CD14-positive monocyte (primary cell): Measurements from ENCODE around the gene FNIP2. TPM values are rescaled to one million over a fixed set of nuclear protein-coding genes. Genes with fewer than 3 reads are reported as not detected.

ENCODE experiments used
- DNase-seq, 3 donors: peaks; one replicate each; pipeline ENCODE4 v3.0.0-alpha.2; 2011 to 2022
- H2AFZ ChIP-seq: 2 replicates; pipeline ENCODE4 v1.6.0; 2012; ENCODE audit warnings: mild to moderate bottlenecking, low read depth, low read length, inconsistent platforms; ENCODE audit not compliant: insufficient read depth, poor library complexity, severe bottlenecking
- H3K27ac ChIP-seq, 2 donors: 1 replicate in 1 of 2; 2 replicates in 1 of 2; pipeline ENCODE4 v1.5.1; 2012 to 2013; ENCODE audit warnings: low read length in 2 of 2, control low read depth in 1 of 2, inconsistent platforms in 1 of 2, low read depth in 1 of 2, mild to moderate bottlenecking in 1 of 2
- H3K27me3 ChIP-seq, 2 donors: one replicate each; pipeline versions ENCODE4 v1.6.0 to v1.6.1; 2011 to 2013; ENCODE audit warnings: low read length in 2 of 2; ENCODE audit not compliant: control insufficient read depth in 2 of 2, insufficient read depth in 2 of 2
- H3K36me3 ChIP-seq, 2 donors: replicated peaks in 1 of 2; 1 replicate in 1 of 2; 2 replicates in 1 of 2; pipeline versions ENCODE4 v1.5.1 to v1.6.1; 2012 to 2013; ENCODE audit warnings: low read length in 2 of 2, control low read depth in 1 of 2, inconsistent platforms in 1 of 2, mild to moderate bottlenecking in 1 of 2; ENCODE audit not compliant: insufficient read depth in 2 of 2, control insufficient read depth in 1 of 2
- H3K4me1 ChIP-seq, 2 donors: 1 replicate in 1 of 2; 2 replicates in 1 of 2; pipeline versions ENCODE4 v1.5.1 to v1.6.1; 2012 to 2013; ENCODE audit warnings: low read length in 2 of 2, control low read depth in 1 of 2, inconsistent platforms in 1 of 2, mild to moderate bottlenecking in 1 of 2, moderate library complexity in 1 of 2; ENCODE audit not compliant: insufficient read depth in 2 of 2, control insufficient read depth in 1 of 2
- H3K4me2 ChIP-seq: replicated peaks from 2 replicates; pipeline ENCODE3; 2012; ENCODE audit warnings: low read length, moderate library complexity, mild to moderate bottlenecking; ENCODE audit not compliant: poor library complexity, severe bottlenecking; ENCODE audit errors: extremely low read depth
- H3K4me3 ChIP-seq, 3 experiments: fragments of 200-600 bp in 1 of 3; sonication (generic) in 1 of 3; replicated peaks in 1 of 3; 1 replicate in 2 of 3; 2 replicates in 1 of 3; pipeline ENCODE4 v1.5.1; 2011 to 2013; ENCODE audit warnings: low read length in 3 of 3, mild to moderate bottlenecking in 3 of 3, control low read depth in 2 of 3, low read depth in 2 of 3, inconsistent platforms in 1 of 3, moderate library complexity in 1 of 3
- H3K79me2 ChIP-seq: 2 replicates; pipeline ENCODE4 v1.6.0; 2012; ENCODE audit warnings: mild to moderate bottlenecking, control low read depth, inconsistent platforms, low read length, moderate library complexity; ENCODE audit not compliant: insufficient read depth
- H3K9ac ChIP-seq: 2 replicates; pipeline ENCODE4 v1.6.0; 2017; ENCODE audit warnings: low read length, mild to moderate bottlenecking; ENCODE audit not compliant: insufficient read depth, poor library complexity, severe bottlenecking
- H3K9me3 ChIP-seq, 2 donors: replicated peaks in 1 of 2; 1 replicate in 1 of 2; 2 replicates in 1 of 2; pipeline versions ENCODE4 v1.5.1 to v1.6.1; 2012 to 2013; ENCODE audit warnings: low read length in 2 of 2, control low read depth in 1 of 2; ENCODE audit not compliant: control insufficient read depth in 1 of 2, insufficient read depth in 1 of 2
- H4K20me1 ChIP-seq: 2 replicates; pipeline ENCODE4 v1.6.0; 2012; ENCODE audit warnings: mild to moderate bottlenecking, low read length, control low read depth, moderate library complexity; ENCODE audit not compliant: insufficient read depth
- H3K27ac Mint-ChIP-seq, 7 donors: one replicate each; pipeline ENCODE4 v1.8.0; 2020; ENCODE audit warnings: mild to moderate bottlenecking in 7 of 7, mixed read lengths in 7 of 7, moderate library complexity in 6 of 7, inconsistent platforms in 2 of 7
- H3K27me3 Mint-ChIP-seq, 3 donors: one replicate each; pipeline ENCODE4 v1.8.0; 2021 to 2022; ENCODE audit warnings: low read depth in 3 of 3, mild to moderate bottlenecking in 3 of 3, mixed read lengths in 3 of 3, moderate library complexity in 3 of 3, inconsistent platforms in 1 of 3
- H3K36me3 Mint-ChIP-seq, 2 donors: one replicate each; pipeline ENCODE4 v1.8.0; 2020; ENCODE audit warnings: mixed read lengths in 2 of 2, inconsistent platforms in 1 of 2, mild to moderate bottlenecking in 1 of 2
- H3K4me1 Mint-ChIP-seq: one replicate; pipeline ENCODE4 v1.8.0; 2020; ENCODE audit warnings: mild to moderate bottlenecking, mixed read lengths
- H3K4me3 Mint-ChIP-seq, 2 donors: one replicate each; pipeline ENCODE4 v1.8.0; 2020; ENCODE audit warnings: mild to moderate bottlenecking in 2 of 2, mixed read lengths in 2 of 2, moderate library complexity in 1 of 2
- H3K9me3 Mint-ChIP-seq, 7 donors: one replicate each; pipeline ENCODE4 v1.8.0; 2020 to 2022; ENCODE audit warnings: mixed read lengths in 7 of 7, mild to moderate bottlenecking in 6 of 7, moderate library complexity in 6 of 7, inconsistent platforms in 2 of 7
- CTCF ChIP-seq: fragments of 200-600 bp; IDR thresholded peaks from one replicate; pipeline ENCODE4 v1.8.0; 2022; ENCODE audit warnings: antibody characterized with exemption, mild to moderate bottlenecking
- WGBS: methylation state at CpG from one replicate; pipeline ENCODE4 v1.1.5; 2013; ENCODE audit warnings: missing lambda C conversion rate; ENCODE audit not compliant: insufficient coverage; 5-methylcytosine and 5-hydroxymethylcytosine counted together
- intact Hi-C, 2 donors: fragments of 100-400 bp; cut with micrococcal nuclease; formaldehyde crosslinking; loops; one replicate each; pipeline versions ENCODE4 v1.15.0 to v1.15.1; 2023
- polyA plus RNA-seq, 3 donors: library from polyadenylated mRNA; depleted of rRNA in 1 of 3; unstranded in 2 of 3; stranded (reverse) in 1 of 3; fragments of 300-500 nt in 2 of 3; fragments of >200 nt in 1 of 3; fragmentation: Illumina TruSeq in 2 of 3; gene quantifications; 1 replicate in 2 of 3; 2 replicates in 1 of 3; pipeline ENCODE4 v1.2.3, GENCODE V29; 2012 to 2021

Gene FNIP2
- polyA plus RNA-seq, 3 donors, result 3.5 to 7.7 (median 5.7) TPM

GRCh38 chr4:158850800-158851644 lies 82.2 kb downstream of the FNIP2 start:
- no peaks in the 10 kb centered on the region for H3K79me2 ChIP-seq
- no peaks in the 10 kb centered on the region for H3K27me3 ChIP-seq
- H3K9ac ChIP-seq, result no peak overlapping the region
- intact Hi-C loops, result loop anchor here in 1 of 2 donors (10.0 kb wide), 2 partner anchors 46 to 324 kb away; no protein-coding TSS in a partner anchor
- no peaks in the 10 kb centered on the region for H3K9me3 Mint-ChIP-seq
- H3K27me3 Mint-ChIP-seq, result no peaks in the 10 kb centered on the region
- H3K4me1 ChIP-seq, result no peaks in the 10 kb centered on the region
- H3K4me3 Mint-ChIP-seq, result no peak overlapping the region
- peak overlapping the region in 1 of 2 donors; percentile 49 for H3K27ac ChIP-seq
- H3K36me3 Mint-ChIP-seq, result peaks cover 47 to 58% of the 10 kb centered on the region in 2 donors
- no peak overlapping the region for H2AFZ ChIP-seq
- peaks cover 5% of the 10 kb centered on the region for H3K4me1 Mint-ChIP-seq
- 100% methylated on average over 3 of the region's 7 CpGs for WGBS
- peak; percentile 83 for TF ChIP-seq CTCF
- no peaks in the 10 kb centered on the region for H4K20me1 ChIP-seq
- no peaks in the 10 kb centered on the region for H3K9me3 ChIP-seq
- no peak overlapping the region for H3K4me3 ChIP-seq
- peak overlapping the region in 3 of 7 donors; percentile 20 to 72 (median 58) for H3K27ac Mint-ChIP-seq
- peak; percentile 21 to 45 (median 35) for DNase-seq
- H3K4me2 ChIP-seq, result no peak overlapping the region
- peaks cover 22 to 54% of the 10 kb centered on the region in 2 donors for H3K36me3 ChIP-seq

GRCh38 chr4:158854236-158854635 lies 85.4 kb downstream of the FNIP2 start:
- no peaks in the 10 kb centered on the region for H4K20me1 ChIP-seq
- Mint-ChIP-seq H3K4me3 (no peak overlapping the region), H3K27me3 (no peaks in the 10 kb centered on the region), H3K27ac (no peak overlapping the region), H3K4me1 (peaks cover 15% of the 10 kb centered on the region), H3K36me3 (peaks cover 32 to 41% of the 10 kb centered on the region in 2 donors), H3K9me3 (no peaks in the 10 kb centered on the region)
- no peaks in the 10 kb centered on the region for H3K9me3 ChIP-seq
- WGBS, result 96% methylated on average over 3 of the region's 6 CpGs
- no peak overlapping the region for H3K27ac ChIP-seq
- peaks cover 0 to 8% of the 10 kb centered on the region in 2 donors for H3K4me1 ChIP-seq
- no peak overlapping the region for H3K4me2 ChIP-seq
- H3K79me2 ChIP-seq, result no peaks in the 10 kb centered on the region
- no peak for TF ChIP-seq CTCF
- intact Hi-C loops, result loop anchor here in 1 of 2 donors (10.0 kb wide), 2 partner anchors 49 to 321 kb away; no protein-coding TSS in a partner anchor
- no peak overlapping the region for H3K4me3 ChIP-seq
- no peak overlapping the region for H3K9ac ChIP-seq
- no peak for DNase-seq
- no peaks in the 10 kb centered on the region for H3K27me3 ChIP-seq
- H3K36me3 ChIP-seq, result peaks cover 17 to 43% of the 10 kb centered on the region in 2 donors
- H2AFZ ChIP-seq, result no peak overlapping the region
